ENCODE results near the gene KRTAP16-1.
"Not testable (repeated sequence)": the region's sequence is repeated elsewhere in the genome, so short reads cannot be mapped to it uniquely, and the experiment has no call there.

KRTAP16-1 gene, protein sequence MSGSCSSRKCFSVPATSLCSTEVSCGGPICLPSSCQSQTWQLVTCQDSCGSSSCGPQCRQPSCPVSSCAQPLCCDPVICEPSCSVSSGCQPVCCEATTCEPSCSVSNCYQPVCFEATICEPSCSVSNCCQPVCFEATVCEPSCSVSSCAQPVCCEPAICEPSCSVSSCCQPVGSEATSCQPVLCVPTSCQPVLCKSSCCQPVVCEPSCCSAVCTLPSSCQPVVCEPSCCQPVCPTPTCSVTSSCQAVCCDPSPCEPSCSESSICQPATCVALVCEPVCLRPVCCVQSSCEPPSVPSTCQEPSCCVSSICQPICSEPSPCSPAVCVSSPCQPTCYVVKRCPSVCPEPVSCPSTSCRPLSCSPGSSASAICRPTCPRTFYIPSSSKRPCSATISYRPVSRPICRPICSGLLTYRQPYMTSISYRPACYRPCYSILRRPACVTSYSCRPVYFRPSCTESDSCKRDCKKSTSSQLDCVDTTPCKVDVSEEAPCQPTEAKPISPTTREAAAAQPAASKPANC

DNA sequence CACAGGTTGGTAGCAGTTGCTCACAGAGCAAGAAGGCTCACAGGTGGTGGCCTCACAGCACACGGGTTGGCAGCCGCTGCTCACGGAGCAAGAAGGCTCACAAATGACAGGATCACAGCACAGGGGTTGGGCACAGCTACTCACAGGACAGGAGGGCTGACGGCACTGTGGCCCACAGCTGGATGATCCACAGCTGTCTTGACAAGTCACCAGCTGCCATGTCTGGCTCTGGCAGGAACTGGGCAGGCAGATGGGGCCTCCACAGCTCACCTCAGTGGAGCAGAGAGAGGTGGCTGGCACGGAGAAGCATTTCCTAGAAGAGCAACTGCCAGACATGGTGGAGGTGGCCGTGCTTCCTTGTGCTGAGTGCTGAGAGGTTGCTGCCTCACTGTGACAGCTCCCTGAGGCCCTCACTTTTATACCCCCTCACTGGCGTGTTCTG is at the start of gene KRTAP16-1:
TSS of gene KRTAP16-1 (minus strand) at position 392 of the 442 bp plus-strand sequence. CDS start at position 336, 56 bp downstream.
- no peak for DNase-seq (ENCODE audit: low read depth)

DNA sequence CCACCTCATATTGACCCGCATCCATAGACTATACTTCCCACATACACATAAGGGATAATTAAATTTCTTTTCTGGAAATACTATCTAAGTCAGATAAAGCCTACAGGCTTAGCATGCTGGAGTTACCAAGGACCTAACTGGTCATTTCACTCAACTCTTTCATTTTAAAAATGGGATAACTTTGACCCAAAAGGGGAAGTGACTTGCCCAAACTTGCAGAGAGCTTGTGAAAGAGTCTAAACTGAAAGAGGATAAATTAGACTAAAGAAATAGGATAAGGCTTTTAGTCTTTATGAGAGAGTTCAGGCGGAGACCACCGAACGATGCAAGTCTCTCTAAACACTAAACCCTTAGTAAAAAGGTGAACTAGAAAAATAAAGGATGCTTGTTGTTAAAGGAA is 45.4 kb upstream of the KRTAP16-1 start:
- DNase-seq (ENCODE audit: low read depth), result no peak

DNA sequence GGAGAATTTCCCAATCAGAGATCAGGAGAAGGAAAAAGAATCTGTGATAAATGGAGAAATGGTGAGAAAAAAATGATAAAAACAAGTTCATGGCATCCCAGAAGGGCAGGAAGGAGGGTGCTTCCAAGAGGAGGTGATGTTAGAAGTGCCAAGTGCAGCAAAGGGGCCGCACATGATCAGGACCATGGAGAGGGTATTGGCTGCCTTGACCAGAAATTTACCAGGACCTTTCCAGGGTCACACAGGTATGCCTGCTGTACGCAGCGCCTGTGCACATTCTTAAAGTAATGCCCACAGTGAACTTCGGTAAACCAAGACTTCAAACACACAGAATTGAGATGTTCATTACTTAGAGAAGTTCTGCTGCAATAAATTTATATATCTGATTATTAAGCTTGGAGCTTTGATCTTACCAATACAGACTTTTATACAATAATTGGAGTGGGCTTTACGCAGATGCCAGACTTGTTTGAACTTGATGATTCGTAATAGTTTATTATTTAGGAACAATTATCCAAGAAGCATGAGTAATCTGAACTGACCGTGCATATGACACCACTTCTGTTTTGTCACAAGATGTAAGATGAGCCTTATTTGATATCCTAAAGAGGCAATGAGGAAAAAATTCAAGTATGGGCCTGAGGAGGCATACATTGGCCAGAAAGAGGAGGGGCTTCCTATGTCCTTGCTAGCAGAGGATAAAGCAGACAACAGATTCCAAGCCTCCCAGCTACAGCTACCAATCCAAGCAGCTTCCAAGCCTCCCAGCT is 43.7 kb upstream of the KRTAP16-1 start:
- no peak for DNase-seq (ENCODE audit: low read depth)

GRCh38 chr17:41351177-41351576 is 42.1 kb upstream of the KRTAP16-1 start:
- no peak for DNase-seq (ENCODE audit: low read depth)

GRCh38 chr17:41350381-41350878 is 41.3 kb upstream of the KRTAP16-1 start, which contains the start of gene KRT33A:
KRT33A (minus strand) TSS chr17:41350828; CDS start chr17:41350767, 61 bp downstream.
- DNase-seq (ENCODE audit: low read depth), result not testable (repeated sequence)

- DNase-seq (ENCODE audit: low read depth), result no peak
Observed at GRCh38 chr17:41347869-41348760, 39.0 kb upstream of the KRTAP16-1 start.

DNA sequence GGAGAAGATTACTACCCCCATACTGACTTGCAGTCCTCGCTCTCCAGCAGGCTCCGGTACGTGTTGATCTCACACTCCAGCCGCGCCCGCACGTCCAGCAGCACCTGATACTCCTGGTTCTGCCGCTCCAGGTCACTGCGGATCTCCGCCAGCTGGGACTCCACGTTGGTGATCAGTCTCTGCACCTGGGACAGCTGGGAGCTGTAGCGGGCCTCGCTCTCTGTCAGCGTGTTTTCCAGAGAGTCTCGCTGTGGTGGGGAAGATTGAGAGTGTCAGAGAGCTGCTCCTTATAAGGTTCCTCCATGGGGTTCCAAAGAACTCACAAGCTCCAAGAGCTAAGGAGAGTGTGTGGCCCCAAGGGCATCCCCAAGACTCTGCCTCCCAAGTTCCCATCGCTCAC is 37.3 kb upstream of the KRTAP16-1 start:
- not testable (repeated sequence) for DNase-seq (ENCODE audit: low read depth)

- DNase-seq (ENCODE audit: low read depth), result no peak
Observed at GRCh38 chr17:41345992-41346391, 36.9 kb upstream of the KRTAP16-1 start.

DNA sequence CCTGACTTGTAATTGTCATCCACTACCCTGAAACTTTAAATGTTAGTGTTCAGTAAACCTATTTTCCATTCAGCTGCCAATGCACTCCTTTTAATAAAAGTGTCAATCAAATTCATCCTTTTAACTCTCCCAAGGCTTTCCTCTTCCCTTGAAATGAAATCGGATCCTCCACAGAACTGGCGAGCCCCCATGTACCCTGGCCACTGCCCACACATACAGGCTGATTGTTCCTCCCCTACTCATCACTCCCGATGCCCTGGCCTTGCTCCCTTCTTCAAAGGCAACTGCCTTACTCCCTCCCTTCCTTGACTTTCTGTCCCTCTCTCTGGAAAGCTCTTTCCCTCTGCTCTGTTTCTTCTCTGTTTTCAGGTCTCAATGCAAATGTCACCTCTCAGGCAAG is 33.9 kb upstream of the KRTAP16-1 start:
- no peak for DNase-seq (ENCODE audit: low read depth)

DNA sequence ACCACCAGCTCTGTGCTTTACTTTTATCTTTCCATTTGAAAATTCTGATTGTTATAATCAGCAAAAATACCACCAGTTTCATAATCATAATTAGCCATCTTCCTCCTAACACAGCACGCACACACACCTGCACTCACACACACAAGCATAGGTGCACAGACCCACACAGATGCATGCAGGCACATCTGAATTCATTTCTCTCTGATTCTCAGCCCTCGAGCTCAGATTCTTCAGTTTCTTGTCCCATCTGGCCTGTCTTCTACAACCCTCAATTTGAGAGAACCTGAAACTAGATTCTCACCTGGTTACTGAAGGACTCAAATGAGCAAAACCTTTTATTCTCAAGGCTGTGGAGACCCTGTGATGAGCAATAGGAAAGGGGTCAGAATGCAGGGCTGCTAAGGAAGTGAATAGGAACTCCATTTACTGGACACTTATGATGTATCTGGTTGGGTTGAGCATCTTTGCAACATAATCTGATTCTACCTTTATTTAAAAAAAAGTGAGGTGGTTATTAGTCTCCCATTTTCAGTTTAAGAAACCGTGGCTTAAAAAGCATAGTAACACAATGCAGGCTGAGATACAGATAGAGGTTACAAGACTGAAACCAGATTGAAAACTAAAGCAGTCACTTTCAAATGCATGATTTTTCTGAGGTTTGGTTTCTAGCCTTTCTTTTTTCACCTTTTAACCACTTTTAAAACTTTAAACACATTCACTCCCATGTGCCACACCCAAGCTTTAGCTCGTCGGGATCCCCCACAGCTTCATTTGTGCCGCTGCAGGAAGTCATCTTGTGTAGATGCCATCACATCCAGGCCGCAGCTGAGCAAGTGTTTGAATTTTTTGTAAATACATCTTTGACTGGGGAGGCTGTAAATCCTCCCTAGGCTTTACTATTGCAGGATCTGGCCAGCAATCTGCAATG is 32.1 kb upstream of the KRTAP16-1 start:
- no peak for DNase-seq (ENCODE audit: low read depth)

GRCh38 chr17:41340494-41340893 is 31.4 kb upstream of the KRTAP16-1 start:
- no peak for DNase-seq (ENCODE audit: low read depth)

DNA sequence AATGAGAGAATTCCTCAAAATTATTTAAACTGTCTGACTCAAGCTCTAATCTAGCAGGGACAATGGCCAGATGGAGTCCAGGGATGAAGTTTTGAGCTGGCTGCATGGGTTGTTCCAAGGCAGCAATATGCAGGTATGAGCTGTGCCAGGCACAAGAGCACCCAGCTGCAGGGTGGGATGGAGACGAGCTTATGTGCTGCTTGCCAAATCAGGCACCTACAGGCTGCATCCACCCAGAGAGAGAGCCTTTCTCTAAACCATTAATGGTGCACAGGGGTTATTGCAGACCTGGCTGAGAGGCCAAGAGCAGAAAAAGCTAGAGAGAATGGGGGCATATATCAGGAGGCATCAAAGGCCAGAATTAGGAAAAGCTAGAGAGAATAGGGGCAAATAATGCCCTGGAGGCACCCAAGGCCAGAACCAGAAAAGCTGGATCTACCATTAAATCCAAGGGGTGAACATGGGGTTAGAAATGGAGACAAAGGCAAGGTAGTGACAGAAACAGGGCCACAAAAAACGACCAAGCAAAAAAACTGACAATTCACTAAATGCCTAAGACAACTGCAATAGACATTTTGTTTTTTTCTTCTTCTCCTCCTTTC is 30.6 kb upstream of the KRTAP16-1 start:
- no peak for DNase-seq (ENCODE audit: low read depth)

GRCh38 chr17:41338961-41339485 is 29.9 kb upstream of the KRTAP16-1 start:
- DNase-seq (ENCODE audit: low read depth), result peak; percentile 83

DNA sequence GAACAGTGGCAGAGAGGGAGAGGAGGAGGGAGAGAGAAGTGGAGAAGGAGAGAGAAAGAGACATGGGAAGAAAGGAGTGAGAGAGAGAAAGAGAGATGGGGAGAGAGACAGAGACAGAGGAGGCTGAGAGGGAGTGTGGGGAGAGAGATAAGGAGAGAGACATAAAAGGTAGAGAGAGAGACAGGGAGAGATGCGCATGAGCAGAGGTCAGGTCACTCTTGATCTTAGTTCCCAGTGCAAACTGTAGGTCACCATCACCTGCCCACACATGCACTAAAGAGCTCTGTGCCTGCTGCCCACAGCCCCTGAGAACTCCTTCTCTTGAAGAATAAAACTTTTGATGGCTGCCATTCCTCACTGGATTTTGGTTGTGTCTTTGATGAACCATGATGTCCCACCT is 26.6 kb upstream of the KRTAP16-1 start:
- no peak for DNase-seq (ENCODE audit: low read depth)

GRCh38 chr17:41334385-41335305 is 25.5 kb upstream of the KRTAP16-1 start:
- DNase-seq (ENCODE audit: low read depth), result no peak

DNA sequence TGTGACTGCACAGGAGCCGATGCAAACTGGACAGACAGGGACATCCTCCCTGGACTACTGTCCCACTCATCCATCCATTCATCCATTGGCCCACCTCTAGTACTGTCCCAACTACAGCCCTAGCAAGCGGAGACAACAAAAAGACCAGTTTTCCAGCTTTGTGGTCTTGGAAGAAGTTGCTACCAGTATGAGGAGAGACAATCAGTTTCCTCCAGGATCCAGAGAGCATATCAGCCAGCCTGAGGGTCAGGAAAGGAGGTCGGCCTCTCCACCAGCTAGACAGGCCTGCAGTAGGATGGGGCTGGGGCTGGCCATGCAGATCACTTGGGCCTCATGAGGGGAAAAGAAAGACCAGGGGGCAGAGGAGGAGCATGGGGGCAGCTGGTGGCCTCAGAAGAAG is 24.7 kb upstream of the KRTAP16-1 start:
- no peak for DNase-seq (ENCODE audit: low read depth)

- DNase-seq (ENCODE audit: low read depth), result no peak
Observed at GRCh38 chr17:41333098-41333497, 24.0 kb upstream of the KRTAP16-1 start.

DNA sequence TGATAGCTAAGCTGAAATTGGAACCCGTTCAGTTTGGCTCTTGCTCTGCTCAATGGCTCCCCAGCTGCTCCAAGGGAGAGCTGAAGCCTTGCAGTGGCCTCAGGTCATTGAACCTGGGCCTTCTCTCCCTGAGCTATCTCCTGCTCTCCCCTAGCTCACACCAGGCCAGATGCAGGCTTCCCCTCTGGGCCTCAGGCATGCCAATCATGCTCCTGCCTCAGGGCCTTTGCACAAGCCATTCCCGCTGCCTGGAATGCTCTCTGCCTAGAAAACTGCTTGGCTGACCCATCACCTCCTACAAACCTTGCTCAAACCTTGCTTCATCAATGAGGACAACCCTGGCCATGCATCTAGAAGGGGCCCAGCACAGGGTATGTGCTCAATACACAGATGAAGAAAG is 23.1 kb upstream of the KRTAP16-1 start:
- DNase-seq (ENCODE audit: low read depth), result no peak

DNA sequence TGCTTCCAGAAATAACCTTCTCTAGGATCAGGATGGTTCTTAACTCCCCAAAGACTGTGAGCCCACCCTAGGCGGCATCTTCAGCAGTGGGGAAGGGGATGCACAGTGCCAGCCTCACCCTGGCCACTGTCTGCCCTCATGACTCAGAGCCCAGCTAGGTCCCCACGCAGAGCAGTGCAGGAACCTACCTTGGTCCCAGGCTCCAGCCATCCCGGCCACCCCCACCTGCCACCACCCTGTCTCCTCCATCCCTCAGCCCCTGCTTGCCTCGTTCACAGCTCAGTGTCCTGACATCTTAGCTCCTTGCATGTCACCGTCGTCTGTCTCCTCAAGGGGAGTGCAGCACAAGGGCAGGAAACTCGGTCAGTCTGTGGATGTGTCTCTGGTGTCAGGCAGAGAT is 22.5 kb upstream of the KRTAP16-1 start:
- no peak for DNase-seq (ENCODE audit: low read depth)

Data from fibroblast of gingiva (primary cell).